ENCODE data around the gene TRAF4. TPM values are rescaled to one million over a fixed set of nuclear protein-coding genes. Genes with fewer than 3 reads are reported as not detected.
A peak's percentile ranks its signal among the peaks of the same experiment; 100 is the strongest.

TRAF4 gene
- total and polyA plus RNA-seq, 9 of the 15 experiments (the other 6 are each of a cell fraction or from before 2014, with no cell fraction given) = 2.4 to 147 (median 72.4) TPM

GRCh38 chr17:28725660-28726225 is 18.1 kb upstream of the TRAF4 start (continued):
- no peak for TF ChIP-seq BCL6 (CRISPR knock-in tag; IDR thresholded peaks at IDR 0.05)
- TF ChIP-seq CBFA2T2 (conservative IDR thresholded peaks at IDR 0.05) = no peak
- peak; percentile 46; the same call in 1 of the 2 replicates for TF ChIP-seq HBP1 (CRISPR knock-in tag; IDR thresholded peaks at IDR 0.05)
- TF ChIP-seq SAP30 (IDR thresholded peaks at IDR 0.05; ENCODE audit: borderline replicate concordance, insufficient read depth, low read depth, low read length, poor library complexity, severe bottlenecking) = no peak
- no peak for TF ChIP-seq KHSRP (IDR thresholded peaks at IDR 0.05)
- TF ChIP-seq NRF1 (conservative IDR thresholded peaks at IDR 0.05 in 1 of 2, IDR thresholded peaks at IDR 0.05 in 1 of 2) = peak; percentile 83 to 86
- no peak for TF ChIP-seq PREB (CRISPR knock-in tag; IDR thresholded peaks at IDR 0.05)
- TF ChIP-seq ETS1 (conservative IDR thresholded peaks at IDR 0.05; ENCODE audit: control insufficient read depth, low read depth, low read length) = peak; percentile 90; the same call in 1 of the 2 replicates
- TF ChIP-seq ZNF780A (CRISPR knock-in tag; IDR thresholded peaks at IDR 0.05) = no peak
- no peak for TF ChIP-seq ZNF184 (CRISPR knock-in tag; IDR thresholded peaks at IDR 0.05)
- TF ChIP-seq HNRNPUL1 (IDR thresholded peaks at IDR 0.05; ENCODE audit: low read length) = no peak

Data from K562 (cell line).